NOMO-1 treated with DMSO at 0.1 percent for 48 hours (cell line): ENCODE results near the gene DCDC2.
"Not testable (repeated sequence)": the region's sequence is repeated elsewhere in the genome, so short reads cannot be mapped to it uniquely, and the experiment has no call there.

Experiments used
- DNase-seq: peaks from one replicate; lab custom pipeline; 2025; ENCODE audit not compliant: unreplicated experiment; lab: John Stamatoyannopoulos, UW

The DCDC2 gene

GRCh38 chr6:24227556-24227955 lies 130.3 kb downstream of the DCDC2 start:
- no peak for DNase-seq

- DNase-seq: no peak
Observed at GRCh38 chr6:24226541-24226940, 131.3 kb downstream of the DCDC2 start.

GRCh38 chr6:24225838-24226237 lies 132.0 kb downstream of the DCDC2 start:
- DNase-seq: no peak

GRCh38 chr6:24223115-24223919 lies 134.5 kb downstream of the DCDC2 start:
- no peak for DNase-seq

GRCh38 chr6:24219670-24220069 lies 138.2 kb downstream of the DCDC2 start:
- no peak for DNase-seq

GRCh38 chr6:24214984-24215383 lies 142.9 kb downstream of the DCDC2 start:
- no peak for DNase-seq

GRCh38 chr6:24207413-24207812 lies 150.4 kb downstream of the DCDC2 start:
- DNase-seq: no peak

GRCh38 chr6:24205020-24205492 lies 152.8 kb downstream of the DCDC2 start:
- DNase-seq: no peak

GRCh38 chr6:24204113-24204512 lies 153.7 kb downstream of the DCDC2 start:
- DNase-seq: not testable (repeated sequence)

GRCh38 chr6:24197892-24198291 lies 160.0 kb downstream of the DCDC2 start:
- DNase-seq: no peak

- no peak for DNase-seq
Observed at GRCh38 chr6:24195836-24196597, 161.8 kb downstream of the DCDC2 start.

- no peak for DNase-seq
Observed at GRCh38 chr6:24194978-24195700, 162.7 kb downstream of the DCDC2 start.

- DNase-seq: no peak
Observed at GRCh38 chr6:24193364-24193763, 164.5 kb downstream of the DCDC2 start.

- DNase-seq: no peak
Observed at GRCh38 chr6:24191346-24191745, 166.5 kb downstream of the DCDC2 start.

GRCh38 chr6:24188578-24189080 lies 169.2 kb downstream of the DCDC2 start:
- no peak for DNase-seq

GRCh38 chr6:24187965-24188577 lies 169.8 kb downstream of the DCDC2 start:
- DNase-seq: no peak

GRCh38 chr6:24186349-24186748 lies 171.5 kb downstream of the DCDC2 start:
- DNase-seq: no peak

- DNase-seq: no peak
Observed at GRCh38 chr6:24183584-24183983, 174.3 kb downstream of the DCDC2 start.

- no peak for DNase-seq
Observed at GRCh38 chr6:24157886-24158285, 200.0 kb downstream of the DCDC2 start.

- no peak for DNase-seq
Observed at GRCh38 chr6:24154121-24154520, 203.7 kb downstream of the DCDC2 start.

GRCh38 chr6:24152014-24152413 lies 205.8 kb downstream of the DCDC2 start:
- DNase-seq: no peak
